HG02610 (cell line): ENCODE measurements around the gene PLEKHA8.
A peak's percentile ranks its signal among the peaks of the same experiment; 100 is the strongest.
"Not testable (repeated sequence)": the region's sequence is repeated elsewhere in the genome, so short reads cannot be mapped to it uniquely, and the experiment has no call there.

Source experiments
- ATAC-seq: cut with Tn5 transposase; IDR thresholded peaks from one replicate; pipeline ENCODE4 v1.9.1; 2021; ENCODE audit warnings: mild to moderate bottlenecking, moderate library complexity; ENCODE audit not compliant: unreplicated experiment

Gene PLEKHA8

GRCh38 chr7:30098599-30098998 lies 70.4 kb downstream of the PLEKHA8 start:
- ATAC-seq, result not testable (repeated sequence)

- ATAC-seq, result no peak
Observed at GRCh38 chr7:30102281-30102680, 74.1 kb downstream of the PLEKHA8 start.

DNA sequence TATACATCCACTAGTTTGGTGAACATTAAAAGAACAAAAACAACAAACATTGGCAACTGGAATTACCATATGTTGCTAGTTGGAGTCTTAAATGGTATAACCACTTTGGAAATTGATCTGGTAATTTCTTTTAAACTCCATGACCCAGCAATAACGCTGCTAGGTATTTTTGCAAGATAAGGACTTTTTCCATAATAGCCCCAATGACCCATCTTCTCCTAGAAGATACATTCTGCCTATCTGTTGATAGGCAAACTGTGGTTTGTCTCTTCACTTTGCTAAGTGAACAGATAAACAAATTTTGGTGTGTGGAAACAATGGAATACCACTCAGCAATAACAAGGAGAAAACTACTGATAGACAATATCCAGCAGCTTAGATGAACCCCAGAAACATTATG lies 75.9 kb downstream of the PLEKHA8 start:
- ATAC-seq, result no peak

- ATAC-seq, result no peak
Observed at GRCh38 chr7:30112103-30112713, 84.0 kb downstream of the PLEKHA8 start.

- ATAC-seq, result no peak
Observed at GRCh38 chr7:30113144-30113543, 84.9 kb downstream of the PLEKHA8 start.

DNA sequence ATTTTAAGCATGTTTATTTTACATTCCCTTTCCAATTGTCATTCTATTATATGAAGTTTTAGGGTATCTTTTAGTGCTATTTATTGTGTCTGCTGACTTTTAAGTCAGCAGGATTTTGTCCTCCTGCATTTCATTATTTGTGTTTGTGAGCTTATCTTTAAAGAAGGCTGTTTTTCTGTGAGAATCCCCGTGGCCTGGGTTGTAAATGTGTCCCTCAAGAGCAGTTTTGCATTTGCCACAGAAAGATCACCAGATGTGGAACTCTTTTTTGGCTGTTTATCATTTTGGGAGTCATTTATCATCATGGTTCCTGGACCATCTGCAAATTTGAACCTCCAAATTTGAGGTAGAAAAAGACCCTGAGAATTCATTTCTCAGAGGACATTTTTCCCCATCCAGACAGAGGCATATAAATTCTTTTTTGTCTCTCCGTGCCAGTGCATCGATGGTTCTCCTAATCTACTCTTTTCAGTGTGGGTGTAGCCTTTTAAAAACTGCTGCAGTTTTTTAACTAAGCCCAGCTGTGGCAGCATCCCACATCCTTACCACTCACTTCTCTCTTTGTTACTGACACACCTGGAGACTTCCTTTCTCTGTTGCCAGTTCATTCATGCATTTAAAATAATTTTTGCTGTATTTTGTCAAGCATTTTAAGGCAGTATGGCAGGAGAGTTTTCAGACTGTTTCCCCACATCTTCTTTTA lies 86.5 kb downstream of the PLEKHA8 start:
- ATAC-seq, result no peak

GRCh38 chr7:30115709-30116297 lies 87.6 kb downstream of the PLEKHA8 start:
- ATAC-seq, result no peak

- ATAC-seq, result no peak
Observed at GRCh38 chr7:30116771-30117170, 88.6 kb downstream of the PLEKHA8 start.

DNA sequence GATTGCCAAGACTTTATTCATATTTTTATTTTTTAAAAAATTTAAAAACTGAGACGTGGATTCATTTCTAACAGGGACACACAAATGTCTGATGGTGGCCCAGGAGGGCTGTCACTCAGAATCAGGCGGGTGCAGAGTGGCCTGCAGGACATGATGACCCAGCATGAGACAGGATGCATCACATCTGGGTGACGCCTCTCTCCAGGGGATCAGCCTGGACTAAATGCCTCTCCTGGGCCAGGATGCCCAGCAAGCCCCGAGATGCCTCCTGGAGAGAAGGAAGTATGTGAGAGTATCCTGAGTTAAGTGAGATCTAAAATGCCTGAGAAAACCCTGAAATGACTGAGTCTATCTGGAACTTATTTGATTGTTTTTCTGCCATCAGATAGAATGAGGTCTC lies 89.7 kb downstream of the PLEKHA8 start:
- no peak for ATAC-seq

DNA sequence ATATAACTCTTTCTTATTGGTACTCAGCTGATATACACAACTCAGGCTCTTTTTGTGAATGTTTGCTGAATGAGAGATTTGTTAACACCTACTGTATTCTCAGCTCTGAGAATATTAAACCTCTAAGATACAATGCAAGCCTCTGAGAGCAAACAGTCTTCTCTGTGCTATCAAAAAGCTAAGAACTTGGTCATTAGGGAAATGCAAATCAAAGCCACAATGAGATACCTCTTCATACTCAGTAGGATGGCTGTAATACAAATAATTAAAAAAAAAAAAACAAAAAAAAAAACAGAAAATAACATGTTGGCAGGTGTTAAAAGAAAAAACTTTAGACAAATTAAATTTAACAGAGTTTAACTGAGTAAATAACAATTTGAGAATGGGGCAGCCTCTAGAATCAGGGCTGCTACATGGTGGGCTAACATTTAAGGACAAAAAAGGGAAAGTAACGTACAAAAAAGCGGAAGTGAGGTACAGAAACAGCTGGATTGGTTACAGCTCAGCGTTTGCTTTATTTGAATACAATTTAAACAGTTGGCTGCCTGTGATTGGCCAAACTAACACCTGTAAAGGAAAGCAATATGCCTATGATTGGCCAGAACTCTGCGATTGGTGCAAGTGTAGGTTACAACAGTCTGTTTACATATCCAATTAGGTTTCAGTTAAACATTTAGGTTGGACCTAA lies 91.8 kb downstream of the PLEKHA8 start:
- ATAC-seq, result no peak

DNA sequence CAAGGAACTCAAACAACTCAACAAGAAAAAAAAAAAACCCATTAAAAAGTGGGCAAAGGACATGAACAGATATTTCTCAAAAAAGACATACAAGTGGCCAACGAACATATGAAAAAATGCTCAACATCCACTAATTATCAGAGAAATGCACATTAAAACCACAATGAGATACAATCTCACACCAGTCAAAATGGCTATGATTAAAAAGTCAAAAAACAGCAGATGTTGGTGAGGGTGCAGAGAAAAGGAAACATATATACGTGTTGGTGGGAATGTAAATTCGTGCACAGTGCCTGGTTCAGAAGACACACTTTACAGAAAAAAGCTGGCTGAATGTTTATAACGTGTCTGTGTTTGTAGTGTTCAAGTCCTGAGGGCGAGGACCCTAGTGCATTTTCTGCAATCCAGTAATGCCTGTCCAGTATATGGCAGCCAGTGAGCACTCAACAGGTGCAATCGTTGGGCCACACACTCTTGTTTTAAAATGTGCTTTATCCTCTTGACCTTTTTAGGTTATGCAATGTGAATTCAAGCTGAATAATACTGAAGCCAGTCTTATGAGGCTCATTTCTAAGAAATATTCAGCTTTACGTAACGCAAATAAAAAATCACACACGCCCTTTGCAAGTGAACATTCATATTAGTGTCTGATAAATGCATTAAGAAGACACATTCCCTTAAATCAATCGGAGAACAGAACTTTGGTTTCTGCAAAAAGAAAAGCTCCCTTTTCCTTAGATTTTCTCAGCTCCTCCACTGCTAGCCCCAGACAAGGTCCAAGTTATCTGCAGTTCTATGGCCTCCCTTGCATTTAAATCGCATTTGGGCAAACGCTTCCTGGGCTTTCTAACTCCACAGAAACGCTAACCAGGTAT lies 105.8 kb downstream of the PLEKHA8 start:
- ATAC-seq, result no peak

- peak; percentile 84 for ATAC-seq
Observed at GRCh38 chr7:30134611-30135300, 106.5 kb downstream of the PLEKHA8 start, which contains the start of gene MTURN. Gene MTURN, plus strand, starts transcription at chr7:30134986. Its CDS starts 151 bp downstream, at chr7:30135137.

DNA sequence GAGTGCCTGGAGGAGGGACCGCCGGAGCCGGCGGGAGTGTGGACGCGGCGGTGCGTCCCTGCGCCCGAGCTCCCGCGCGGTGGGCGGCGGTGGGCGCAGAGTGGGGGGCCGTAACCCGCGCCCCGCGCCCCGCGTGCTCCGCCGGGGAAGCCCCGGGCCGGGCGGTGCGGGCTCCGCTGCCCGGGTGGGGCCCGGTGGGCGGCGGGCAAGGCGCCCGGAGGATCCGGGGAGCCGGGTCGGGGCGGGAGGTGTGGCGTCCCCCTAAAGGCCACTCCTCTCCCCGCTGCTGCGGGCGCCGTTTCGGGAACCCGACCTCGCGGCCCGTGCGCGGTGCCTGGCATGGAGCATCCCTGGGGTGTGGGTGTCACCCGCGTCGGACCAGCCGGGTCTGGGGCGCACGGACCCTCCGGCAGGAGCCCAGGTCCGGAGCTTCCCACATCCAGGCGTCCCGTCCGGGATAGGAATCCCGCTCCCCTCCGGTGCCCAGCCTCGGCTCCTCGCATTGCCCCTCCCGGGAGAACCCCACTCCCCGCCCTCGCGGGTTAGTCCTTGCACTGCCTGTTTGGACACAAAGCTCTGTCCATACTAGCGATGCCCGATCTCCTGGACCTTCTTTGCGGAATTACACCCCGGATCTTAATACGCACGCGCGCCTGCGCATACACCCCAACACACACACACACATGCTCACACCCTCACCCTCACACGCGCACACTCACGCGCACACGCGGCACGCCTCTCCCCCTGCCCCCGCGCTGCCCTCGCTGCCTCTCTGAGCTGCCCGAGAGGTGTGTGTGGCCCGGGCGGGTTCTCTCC lies 107.3 kb downstream of the PLEKHA8 start:
- peak; percentile 19 for ATAC-seq

DNA sequence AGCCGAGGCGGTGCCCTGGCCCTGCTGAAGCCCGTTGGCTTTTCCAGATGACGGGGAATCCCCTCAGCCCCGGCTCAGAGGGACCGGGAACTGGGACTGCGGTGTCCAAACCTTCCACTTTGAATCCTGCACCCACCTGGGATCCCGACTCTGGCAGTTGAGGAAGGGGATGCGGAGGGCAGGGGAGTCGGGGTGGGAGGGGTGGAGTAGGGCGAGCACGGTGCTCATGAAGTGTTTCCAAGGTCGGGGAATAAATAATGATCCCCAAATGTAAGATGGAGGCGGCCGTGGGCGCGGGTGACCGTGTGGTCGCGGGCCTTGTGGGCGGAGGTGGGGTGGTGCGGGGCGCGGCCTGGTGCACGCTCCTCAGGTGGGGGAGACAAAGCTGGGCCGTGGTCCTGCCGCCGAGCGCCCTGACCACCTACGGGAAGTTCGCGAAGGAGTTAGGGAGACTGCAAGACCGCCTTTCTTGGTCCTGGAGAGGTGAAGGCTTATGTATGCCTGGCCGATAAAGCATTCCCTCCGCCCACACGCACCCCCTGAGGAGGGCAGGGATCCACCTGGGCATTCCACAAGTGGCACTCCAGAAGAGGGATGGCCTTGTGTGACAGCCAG lies 108.0 kb downstream of the PLEKHA8 start:
- ATAC-seq, result no peak

DNA sequence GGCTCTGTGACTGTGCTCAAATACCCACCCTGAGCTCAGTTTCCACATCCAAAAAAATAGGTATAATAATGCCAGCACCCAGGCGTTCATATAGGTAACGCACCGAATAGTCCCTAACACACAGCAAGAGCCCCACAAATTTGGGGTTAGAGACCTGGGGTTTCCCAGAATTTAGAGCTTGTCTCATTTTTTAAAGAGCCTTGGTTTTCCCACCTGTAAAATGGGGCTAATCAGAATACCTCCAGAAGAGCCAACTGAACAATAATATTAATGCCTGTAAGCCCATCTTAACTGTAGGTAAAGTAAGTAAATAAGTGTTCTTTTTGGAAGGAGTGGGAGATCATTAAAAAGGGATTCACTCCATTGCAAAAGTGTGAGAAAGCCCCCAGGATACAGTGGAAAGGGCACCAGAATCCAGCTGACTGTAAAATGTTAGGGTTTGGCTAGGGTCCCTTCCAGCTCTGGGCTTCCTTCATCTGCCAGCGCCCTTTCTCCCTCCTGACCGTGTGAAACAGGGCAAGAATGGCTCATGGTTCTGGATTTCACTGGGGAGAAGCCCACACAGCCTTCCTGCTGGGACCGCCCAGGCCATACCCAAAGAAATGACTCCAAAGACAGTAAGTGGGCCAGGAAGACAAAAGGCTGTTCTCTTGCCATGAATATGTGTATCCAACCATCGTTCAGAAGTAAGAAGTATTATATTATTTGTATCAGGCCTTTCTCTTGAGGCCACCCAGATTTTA lies 108.7 kb downstream of the PLEKHA8 start:
- ATAC-seq, result no peak

DNA sequence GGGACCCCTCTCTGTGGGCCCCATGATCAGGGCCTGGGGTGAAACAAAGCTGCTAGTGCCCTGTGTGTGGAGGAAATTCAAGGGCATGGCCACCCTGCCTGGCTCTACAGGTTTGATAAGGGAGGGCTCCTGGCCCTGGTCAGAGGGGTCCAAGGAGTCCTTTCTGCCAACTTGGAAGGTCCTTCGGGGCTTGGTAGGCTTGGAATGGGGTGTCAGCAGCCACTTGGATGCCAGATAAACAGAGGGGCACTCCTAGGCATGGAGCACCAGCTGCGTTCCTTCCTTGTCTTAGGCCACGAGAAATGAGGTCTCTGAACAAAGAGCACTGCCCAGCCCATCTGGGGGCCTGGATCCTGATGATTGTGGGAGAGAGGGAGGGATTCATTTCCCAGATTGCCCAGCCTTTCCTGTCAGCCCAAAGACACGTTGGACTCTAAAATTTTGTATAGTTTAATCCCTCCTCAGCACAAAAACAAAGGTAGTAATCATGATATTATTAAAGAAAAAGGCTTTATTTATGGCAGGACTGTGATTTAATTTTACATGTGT lies 111.7 kb downstream of the PLEKHA8 start:
- ATAC-seq, result no peak

DNA sequence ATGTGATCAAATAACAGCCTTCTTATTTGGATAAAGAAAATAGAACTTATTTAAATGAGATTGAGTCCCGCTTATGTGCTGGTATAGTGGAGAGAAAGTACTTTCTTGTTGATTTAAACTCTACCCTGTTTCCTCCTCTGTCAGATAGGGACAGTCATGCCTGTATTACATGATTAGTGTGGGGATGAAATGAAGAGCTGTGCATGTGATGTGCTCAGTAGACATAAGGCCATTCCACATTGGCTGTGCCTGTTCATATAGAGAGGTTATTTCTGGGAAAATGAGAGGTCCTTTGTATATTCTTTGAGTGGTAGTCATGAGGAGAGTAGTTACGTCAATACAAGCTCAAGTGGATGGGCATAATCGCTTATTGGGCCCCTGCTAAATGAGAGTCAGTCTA lies 112.2 kb downstream of the PLEKHA8 start:
- ATAC-seq, result no peak

DNA sequence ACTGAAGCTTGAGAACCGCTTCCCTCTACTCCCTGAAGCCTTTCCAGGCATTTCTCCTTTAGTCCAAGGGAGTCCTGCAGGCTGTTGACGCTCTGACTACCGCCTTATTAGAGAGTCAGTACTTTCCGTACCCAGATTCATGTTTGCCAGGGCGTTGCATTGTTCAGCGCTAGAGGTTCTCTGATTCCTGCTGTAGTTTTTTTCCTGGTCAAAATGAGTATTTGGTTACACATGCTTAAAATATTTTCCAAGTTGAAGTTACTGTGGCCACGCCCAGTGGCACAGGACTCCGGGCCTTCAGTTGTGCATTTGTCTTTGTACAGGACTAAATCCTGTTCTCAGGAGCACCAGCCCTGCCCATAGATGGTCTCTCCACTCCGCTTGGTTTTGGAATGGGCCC lies 114.5 kb downstream of the PLEKHA8 start:
- no peak for ATAC-seq
